ENCODE data around the gene VPS51.

The VPS51 gene

GRCh38 chr11:65128182-65129145 is 32.5 kb downstream of the VPS51 start:
- peak overlapping the region; percentile 43 for H3K27ac ChIP-seq
- POLR2A ChIA-PET (ENCODE audit: low non-redundant PET): interaction anchor here (0.6 kb wide), 1 partner anchor 59 kb away, joined by 4 read pairs; no protein-coding TSS in a partner anchor
- no peak for DNase-seq (ENCODE audit: low spot score)
- CTCF ChIA-PET: interaction anchor here (1.2 kb wide), 1 partner anchor 11 kb away, joined by 6 read pairs; the partner anchor contains the start of gene ZNHIT2
- TF ChIP-seq CTCF (conservative IDR thresholded peaks at IDR 0.05; ENCODE audit: low read depth): no peak

GRCh38 chr11:65129649-65130441 is 33.8 kb downstream of the VPS51 start:
- peak overlapping the region; percentile 32 for H3K27ac ChIP-seq
- ChIA-PET POLR2A (ENCODE audit: low non-redundant PET) (interaction anchor here (0.8 to 2.7 kb wide), 2 partner anchors 8 to 51 kb away, joined by 3 to 9 read pairs; partner anchors contain the start of genes FAU and MRPL49), CTCF (no interaction called here)
- no peak for DNase-seq (ENCODE audit: low spot score)
- TF ChIP-seq CTCF (conservative IDR thresholded peaks at IDR 0.05; ENCODE audit: low read depth): no peak

- DNase-seq (ENCODE audit: low spot score): no peak
- ChIA-PET POLR2A (ENCODE audit: low non-redundant PET) (interaction anchor here (0.6 to 2.7 kb wide), 2 partner anchors 9 to 51 kb away, joined by 3 to 9 read pairs; partner anchors contain the start of genes CAPN1, FAU and MRPL49), CTCF (no interaction called here)
- no peak for TF ChIP-seq CTCF (conservative IDR thresholded peaks at IDR 0.05; ENCODE audit: low read depth)
- H3K27ac ChIP-seq: peak overlapping the region; percentile 32; the same call in 1 of the 2 replicates
Observed at GRCh38 chr11:65130631-65131416, 34.8 kb downstream of the VPS51 start.

- POLR2A ChIA-PET (ENCODE audit: low non-redundant PET): interaction anchor here (0.6 to 2.7 kb wide), 2 partner anchors 10 to 50 kb away, joined by 3 to 9 read pairs; partner anchors contain the start of genes CAPN1, FAU and MRPL49
- CTCF ChIA-PET: interaction anchor here (0.6 kb wide), 1 partner anchor 361 kb away, joined by 3 read pairs; no protein-coding TSS in a partner anchor
- DNase-seq (ENCODE audit: low spot score): no peak
- no peak for TF ChIP-seq CTCF (conservative IDR thresholded peaks at IDR 0.05; ENCODE audit: low read depth)
- peak overlapping the region; percentile 32; the same call in 1 of the 2 replicates for H3K27ac ChIP-seq
Observed at GRCh38 chr11:65131417-65131776, 35.4 kb downstream of the VPS51 start.

- no peak for TF ChIP-seq CTCF (conservative IDR thresholded peaks at IDR 0.05; ENCODE audit: low read depth)
- peak overlapping the region; percentile 96 for H3K27ac ChIP-seq
- DNase-seq (ENCODE audit: low spot score): no peak
- ChIA-PET POLR2A (ENCODE audit: low non-redundant PET) (interaction anchor here (0.6 to 2.7 kb wide), 2 partner anchors 10 to 50 kb away, joined by 3 to 9 read pairs; partner anchors contain the start of genes CAPN1, FAU and MRPL49), CTCF (interaction anchor here (0.6 kb wide), 1 partner anchor 361 kb away, joined by 3 read pairs; no protein-coding TSS in a partner anchor)
Observed at GRCh38 chr11:65131895-65132237, 35.9 kb downstream of the VPS51 start.
